Measurements from ENCODE around the gene FBXO7. TPM values are rescaled to one million over a fixed set of nuclear protein-coding genes. Genes with fewer than 3 reads are reported as not detected.

FBXO7 gene
- polyA plus RNA-seq, 5 donors, result 100 to 127 (median 110) TPM

- peak; percentile 77 to 87 for DNase-seq
Measured at GRCh38 chr22:32528984-32529982, 54.7 kb downstream of the FBXO7 start.

- no peak for DNase-seq
Measured at GRCh38 chr22:32531228-32531627, 56.6 kb downstream of the FBXO7 start.

GRCh38 chr22:32531931-32532819, 57.6 kb downstream of the FBXO7 start:
- peak in 1 of 2 donors; percentile 75 for DNase-seq

- DNase-seq, result peak in 1 of 2 donors; percentile 64
Measured at GRCh38 chr22:32532820-32533128, 58.2 kb downstream of the FBXO7 start.

- DNase-seq, result no peak
Measured at GRCh38 chr22:32533265-32534111, 58.9 kb downstream of the FBXO7 start.

- no peak for DNase-seq
Measured at GRCh38 chr22:32534252-32535235, 59.9 kb downstream of the FBXO7 start.

GRCh38 chr22:32535531-32536190, 61.0 kb downstream of the FBXO7 start:
- no peak for DNase-seq

- no peak for DNase-seq
Measured at GRCh38 chr22:32536352-32536751, 61.7 kb downstream of the FBXO7 start.

GRCh38 chr22:32538521-32538920, 63.9 kb downstream of the FBXO7 start:
- no peak for DNase-seq

GRCh38 chr22:32539631-32540421, 65.2 kb downstream of the FBXO7 start:
- no peak for DNase-seq

- no peak for DNase-seq
Measured at GRCh38 chr22:32541481-32541880, 66.9 kb downstream of the FBXO7 start.

- no peak for DNase-seq
Measured at GRCh38 chr22:32542066-32542676, 67.6 kb downstream of the FBXO7 start.

- DNase-seq, result no peak
Measured at GRCh38 chr22:32542677-32543357, 68.2 kb downstream of the FBXO7 start.

GRCh38 chr22:32544953-32545558, 70.4 kb downstream of the FBXO7 start:
- no peak for DNase-seq

- DNase-seq, result no peak
Measured at GRCh38 chr22:32545801-32546200, 71.2 kb downstream of the FBXO7 start.

- peak; percentile 86 to 87 for DNase-seq
Measured at GRCh38 chr22:32546496-32546895, 71.9 kb downstream of the FBXO7 start.

GRCh38 chr22:32546935-32547334, 72.3 kb downstream of the FBXO7 start:
- DNase-seq, result no peak
